Measurements from ENCODE around the gene HNRNPL. TPM values are rescaled to one million over a fixed set of nuclear protein-coding genes. Genes with fewer than 3 reads are reported as not detected.

HNRNPL gene
- total and polyA plus RNA-seq, 2 of the 8 experiments (the other 6 are each of a cell fraction or from before 2014, with no cell fraction given) = 404 to 779 TPM

- Histone ChIP-seq H3K14ac (ENCODE audit: insufficient read length) (no peak overlapping the region), H4K91ac (replicated peaks; ENCODE audit: insufficient read length, low read length) (no peak overlapping the region), H4K5ac (ENCODE audit: insufficient read length, low read depth, low read length) (no peak overlapping the region), H2BK120ac (replicated peaks; ENCODE audit: low read depth, low read length) (no peak overlapping the region), H3K27ac (ENCODE audit: low read depth, low read length) (no peak overlapping the region), H2BK15ac (ENCODE audit: low read length) (no peak overlapping the region), H3K23me2 (ENCODE audit: low read depth, low read length) (peaks cover 5% of the 10 kb centered on the region; the same call in 1 of the 2 replicates), H3K9me3 (ENCODE audit: insufficient read depth in 2 of 2, low read depth in 1 of 2, low read length in 1 of 2) (peaks cover 0 to 2% of the 10 kb centered on the region in 2 experiments; a peak in 1 of 4 replicates), H3K4me2 (ENCODE audit: insufficient read depth in 1 of 2, low read depth in 2 of 2, low read length in 2 of 2) (no peak overlapping the region), H3K4me3 (ENCODE audit: extremely low read depth in 1 of 4, insufficient read depth in 2 of 4, low read depth in 3 of 4, low read length in 4 of 4) (no peak overlapping the region), H3K4me1 (replicated peaks in 1 of 4; ENCODE audit: control insufficient read depth in 3 of 4, insufficient read depth in 4 of 4, low read length in 3 of 4) (no peaks in the 10 kb centered on the region; a peak in 2 of 7 replicates), H3K23ac (ENCODE audit: insufficient read length) (no peak overlapping the region), H3K36me3 (ENCODE audit: control insufficient read depth in 2 of 4, insufficient read depth in 4 of 4, low read length in 3 of 4) (no peaks in the 10 kb centered on the region), H3K79me1 (ENCODE audit: low read depth, low read length) (no peaks in the 10 kb centered on the region), H3K4ac (replicated peaks; ENCODE audit: insufficient read length, low read depth, low read length) (no peak overlapping the region), H2BK12ac (ENCODE audit: low read depth, low read length) (no peak overlapping the region), H3K9ac (replicated peaks in 1 of 4; ENCODE audit: extremely low read depth in 1 of 4, low read depth in 3 of 4, low read length in 3 of 4) (no peak overlapping the region), H4K20me1 (replicated peaks in 1 of 2; ENCODE audit: control insufficient read depth in 1 of 2, insufficient read depth in 2 of 2, low read length in 2 of 2) (no peaks in the 10 kb centered on the region), H3K18ac (ENCODE audit: extremely low read depth, low read length) (no peak overlapping the region), H3K56ac (replicated peaks; ENCODE audit: insufficient read length, low read depth, low read length) (no peak overlapping the region), H2AK5ac (ENCODE audit: low read depth, low read length) (no peak overlapping the region), H2BK5ac (ENCODE audit: low read depth, low read length) (no peak overlapping the region), H4K8ac (ENCODE audit: extremely low read depth, insufficient read depth, low read length) (no peak overlapping the region), H2BK20ac (ENCODE audit: low read length) (no peak overlapping the region), H2AFZ (ENCODE audit: low read length) (no peak overlapping the region), H3K79me2 (ENCODE audit: control insufficient read depth in 1 of 2, insufficient read depth in 2 of 2, low read length in 2 of 2) (no peaks in the 10 kb centered on the region), H3K27me3 (replicated peaks in 1 of 4; ENCODE audit: control insufficient read depth in 3 of 4, extremely low read depth in 1 of 4, insufficient read depth in 3 of 4, low read length in 3 of 4) (no peaks in the 10 kb centered on the region; a peak in 2 of 7 replicates)
- POLR2A ChIA-PET (ENCODE audit: partially characterized antibody) = interaction anchor here (0.7 to 1.6 kb wide), 3 partner anchors 15 to 50 kb away, joined by 3 to 6 read pairs (median 4); no protein-coding TSS in a partner anchor
- CTCF ChIA-PET (ENCODE audit: partially characterized antibody) = interaction anchor here (0.6 to 1.2 kb wide), 4 partner anchors 18 to 149 kb away, joined by 3 to 4 read pairs (median 3); no protein-coding TSS in a partner anchor
- no peak for TF ChIP-seq JUND (IDR thresholded peaks at IDR 0.05; ENCODE audit: low read length)
- no peak for TF ChIP-seq SP4 (IDR thresholded peaks at IDR 0.05; ENCODE audit: low read length)
- TF ChIP-seq GABPA (IDR thresholded peaks at IDR 0.05; ENCODE audit: borderline replicate concordance, insufficient read depth, low read length) = no peak
- no peak for TF ChIP-seq FOSL1 (IDR thresholded peaks at IDR 0.05; ENCODE audit: insufficient read depth, low read depth, low read length)
- no peak for TF ChIP-seq SP1 (IDR thresholded peaks at IDR 0.05; ENCODE audit: low read depth, low read length)
- TF ChIP-seq NANOG (IDR thresholded peaks at IDR 0.05; ENCODE audit: insufficient read depth, low read depth, low read length, poor library complexity, severe bottlenecking) = no peak
- no peak for TF ChIP-seq NRF1 (IDR thresholded peaks at IDR 0.05; ENCODE audit: low read depth, low read length)
- TF ChIP-seq PHF8 (conservative IDR thresholded peaks at IDR 0.05; ENCODE audit: low read depth, low read length) = no peak
- no peak for FAIRE-seq
- no peak for DNase-seq (ENCODE audit: low read depth in 1 of 2, low spot score in 2 of 2)
- WGBS, 2 experiments (ENCODE audit: extremely low coverage in 1 of 2, insufficient coverage in 1 of 2, insufficient read length in 1 of 2, insufficient replicate concordance in 2 of 2, low coverage in 1 of 2, low lambda C conversion rate in 2 of 2, missing lambda C conversion rate in 1 of 2) = 92% methylated on average over 10 of the region's 10 CpGs; no CpG with 5 or more reads in 1 of the 2 experiments
These were observed 50.7 kb downstream of the HNRNPL start for GRCh38 chr19:38799104-38799503.

All from H1 (cell line).